DND-41 (cell line): ENCODE measurements around the gene INPP4A.
A peak's percentile ranks its signal among the peaks of the same experiment; 100 is the strongest.

Experiments
- ATAC-seq: fragments of 200-7000 bp; cut with Tn5 transposase; 3 replicates; pipeline ENCODE4 v1.9.1; 2021; ENCODE audit warnings: low read depth; ENCODE audit not compliant: insufficient read depth
- DNase-seq: peaks from one replicate; pipeline ENCODE4 v3.0.0-alpha.2; 2020
- H2AFZ ChIP-seq: 2 replicates; pipeline ENCODE4 v1.6.0; 2012; ENCODE audit warnings: low read depth, low read length
- H3K27ac ChIP-seq: 2 replicates; pipeline ENCODE4 v1.5.1; 2012; ENCODE audit warnings: low read length, inconsistent platforms
- H3K27me3 ChIP-seq: fragments of 200-600 bp; sonication (generic); 2 replicates; pipeline ENCODE4 v1.6.0; 2012; ENCODE audit warnings: low read length, mild to moderate bottlenecking, inconsistent platforms; ENCODE audit not compliant: insufficient read depth, poor library complexity
- H3K36me3 ChIP-seq: 2 replicates; pipeline ENCODE4 v1.5.1; 2012; ENCODE audit warnings: low read length, inconsistent platforms; ENCODE audit not compliant: insufficient read depth
- H3K4me1 ChIP-seq: 2 replicates; pipeline ENCODE4 v1.5.1; 2012; ENCODE audit warnings: mild to moderate bottlenecking, low read length; ENCODE audit not compliant: insufficient read depth
- H3K4me2 ChIP-seq: 2 replicates; pipeline ENCODE4 v1.6.0; 2012; ENCODE audit warnings: mild to moderate bottlenecking, moderate library complexity, low read length, inconsistent platforms; ENCODE audit not compliant: insufficient read depth
- H3K4me3 ChIP-seq, 2 experiments: fragments of 200-600 bp in 1 of 2; shearing (Covaris generic) in 1 of 2; 2 replicates each; pipeline ENCODE4 v1.5.1; 2012 to 2016; ENCODE audit warnings: inconsistent platforms in 2 of 2, low read length in 2 of 2, mild to moderate bottlenecking in 2 of 2, low read depth in 1 of 2, moderate library complexity in 1 of 2
- H3K79me2 ChIP-seq: 2 replicates; pipeline ENCODE4 v1.6.0; 2012; ENCODE audit warnings: low read length, inconsistent platforms; ENCODE audit not compliant: insufficient read depth
- H3K9ac ChIP-seq: 2 replicates; pipeline ENCODE4 v1.6.0; 2012; ENCODE audit warnings: low read depth, mild to moderate bottlenecking, inconsistent platforms, low read length, moderate library complexity
- H3K9me3 ChIP-seq: 2 replicates; pipeline ENCODE4 v1.5.1; 2012; ENCODE audit warnings: low read length, moderate library complexity, mild to moderate bottlenecking, inconsistent platforms; ENCODE audit not compliant: insufficient read depth, severe bottlenecking
- H4K20me1 ChIP-seq: 2 replicates; pipeline ENCODE4 v1.6.0; 2012; ENCODE audit warnings: low read length; ENCODE audit not compliant: insufficient read depth
- CTCF ChIP-seq: IDR thresholded peaks from 2 replicates; pipeline ENCODE4 v1.5.1; 2012; ENCODE audit warnings: borderline replicate concordance, low read length, moderate library complexity, mild to moderate bottlenecking; ENCODE audit not compliant: poor library complexity, severe bottlenecking; ENCODE audit errors: extremely low read depth
- EZH2 ChIP-seq: IDR thresholded peaks from 3 replicates; pipeline ENCODE4 v1.6.1; 2012; ENCODE audit warnings: borderline replicate concordance, low read depth, mild to moderate bottlenecking, moderate library complexity, low read length, inconsistent platforms; ENCODE audit not compliant: severe bottlenecking

Gene INPP4A

DNA sequence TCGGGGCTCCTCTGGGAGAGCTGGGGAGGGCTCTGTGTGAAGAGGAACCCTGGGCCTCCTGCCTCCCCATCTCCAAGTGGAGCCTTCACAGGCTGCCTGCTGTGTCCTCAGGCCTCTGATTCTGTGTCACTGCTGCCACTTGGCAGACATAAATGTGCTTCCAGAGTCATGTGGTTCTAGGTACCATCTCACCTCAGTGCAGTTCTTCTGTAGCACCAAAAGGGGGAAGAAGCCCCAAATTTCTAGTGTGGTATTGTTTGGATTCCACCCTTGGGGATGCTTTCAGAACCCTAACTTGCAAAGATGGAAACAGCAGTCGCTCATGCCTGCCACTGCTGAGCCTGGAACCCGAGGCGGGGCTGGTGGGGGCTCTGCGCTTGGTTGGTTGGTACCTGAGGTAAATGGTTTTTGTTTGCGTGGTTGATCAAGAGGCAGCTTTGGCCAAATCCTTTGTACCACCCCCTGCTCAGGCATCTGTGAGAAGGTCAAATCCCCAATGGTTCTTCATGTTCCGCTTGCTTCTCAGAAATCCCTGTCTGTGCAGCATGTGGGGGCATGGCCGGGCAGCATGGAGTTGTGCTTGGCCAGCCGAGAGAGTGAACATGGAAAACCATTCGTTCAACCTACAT, 136.1 kb downstream of the INPP4A start:
- H3K27me3 ChIP-seq = no peaks in the 10 kb centered on the region
- no peak for DNase-seq
- peaks cover 72% of the 10 kb centered on the region for H3K36me3 ChIP-seq
- no peak overlapping the region for H3K9ac ChIP-seq
- H3K9me3 ChIP-seq = no peaks in the 10 kb centered on the region
- no peak overlapping the region for H3K4me3 ChIP-seq
- no peaks in the 10 kb centered on the region for H4K20me1 ChIP-seq
- no peaks in the 10 kb centered on the region for H3K79me2 ChIP-seq
- H3K27ac ChIP-seq = no peak overlapping the region
- no peak overlapping the region for H2AFZ ChIP-seq
- ATAC-seq = no peak
- H3K4me2 ChIP-seq = no peak overlapping the region
- no peaks in the 10 kb centered on the region for H3K4me1 ChIP-seq
- no peak for TF ChIP-seq EZH2
- TF ChIP-seq CTCF = peak; percentile 16

DNA sequence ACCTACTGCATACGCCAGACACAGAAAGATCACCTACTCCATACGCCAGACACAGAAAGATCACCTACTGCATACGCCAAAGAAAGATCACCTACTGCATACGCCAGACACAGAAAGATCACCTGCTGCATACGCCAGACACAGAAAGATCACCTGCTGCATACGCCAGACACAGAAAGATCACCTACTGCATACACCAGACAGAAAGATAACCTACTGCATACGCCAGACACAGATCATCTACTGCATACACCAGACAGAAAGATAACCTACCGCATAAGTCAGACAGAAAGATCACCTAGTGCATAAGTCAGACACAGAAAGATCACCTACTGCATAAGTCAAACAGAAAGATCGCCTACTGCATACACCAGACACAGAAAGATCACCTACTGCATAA, 137.9 kb downstream of the INPP4A start:
- H3K4me1 ChIP-seq = no peaks in the 10 kb centered on the region
- H3K27ac ChIP-seq = no peak overlapping the region
- no peaks in the 10 kb centered on the region for H4K20me1 ChIP-seq
- no peaks in the 10 kb centered on the region for H3K27me3 ChIP-seq
- no peak overlapping the region for H3K4me3 ChIP-seq
- no peak for DNase-seq
- H3K79me2 ChIP-seq = no peaks in the 10 kb centered on the region
- no peaks in the 10 kb centered on the region for H3K9me3 ChIP-seq
- no peak overlapping the region for H3K9ac ChIP-seq
- H3K4me2 ChIP-seq = no peak overlapping the region
- H3K36me3 ChIP-seq = peaks cover 65% of the 10 kb centered on the region
- no peak for ATAC-seq
- H2AFZ ChIP-seq = no peak overlapping the region
- TF ChIP-seq CTCF (no peak), EZH2 (no peak)

DNA sequence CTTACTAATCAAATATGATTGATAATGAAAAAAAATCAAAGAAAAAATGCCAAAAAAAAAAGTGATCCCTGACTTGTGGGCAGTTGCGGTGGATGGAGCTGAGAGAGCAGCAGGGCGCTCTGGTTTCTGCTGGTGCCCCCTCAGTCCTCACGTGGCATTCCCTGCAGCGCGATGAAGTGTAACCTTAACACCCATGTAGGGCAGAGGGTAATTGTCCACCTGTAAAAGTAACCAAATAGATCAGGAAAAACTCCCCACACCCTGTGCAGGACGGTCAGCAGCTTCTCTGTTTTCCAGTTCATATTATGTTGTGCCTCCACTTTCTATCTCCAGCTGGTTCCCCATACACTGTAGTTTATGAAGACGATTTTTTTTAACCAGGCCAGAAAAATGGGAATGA, 138.6 kb downstream of the INPP4A start:
- ATAC-seq (no peak), DNase-seq (no peak)
- no peaks in the 10 kb centered on the region for H3K79me2 ChIP-seq
- no peak overlapping the region for H3K4me2 ChIP-seq
- peaks cover 58% of the 10 kb centered on the region for H3K36me3 ChIP-seq
- H3K4me3 ChIP-seq = no peak overlapping the region
- no peaks in the 10 kb centered on the region for H4K20me1 ChIP-seq
- no peaks in the 10 kb centered on the region for H3K27me3 ChIP-seq
- H3K9me3 ChIP-seq = no peaks in the 10 kb centered on the region
- H3K9ac ChIP-seq = no peak overlapping the region
- no peak overlapping the region for H3K27ac ChIP-seq
- H2AFZ ChIP-seq = no peak overlapping the region
- TF ChIP-seq EZH2 = no peak
- no peak for TF ChIP-seq CTCF
- no peaks in the 10 kb centered on the region for H3K4me1 ChIP-seq

DNA sequence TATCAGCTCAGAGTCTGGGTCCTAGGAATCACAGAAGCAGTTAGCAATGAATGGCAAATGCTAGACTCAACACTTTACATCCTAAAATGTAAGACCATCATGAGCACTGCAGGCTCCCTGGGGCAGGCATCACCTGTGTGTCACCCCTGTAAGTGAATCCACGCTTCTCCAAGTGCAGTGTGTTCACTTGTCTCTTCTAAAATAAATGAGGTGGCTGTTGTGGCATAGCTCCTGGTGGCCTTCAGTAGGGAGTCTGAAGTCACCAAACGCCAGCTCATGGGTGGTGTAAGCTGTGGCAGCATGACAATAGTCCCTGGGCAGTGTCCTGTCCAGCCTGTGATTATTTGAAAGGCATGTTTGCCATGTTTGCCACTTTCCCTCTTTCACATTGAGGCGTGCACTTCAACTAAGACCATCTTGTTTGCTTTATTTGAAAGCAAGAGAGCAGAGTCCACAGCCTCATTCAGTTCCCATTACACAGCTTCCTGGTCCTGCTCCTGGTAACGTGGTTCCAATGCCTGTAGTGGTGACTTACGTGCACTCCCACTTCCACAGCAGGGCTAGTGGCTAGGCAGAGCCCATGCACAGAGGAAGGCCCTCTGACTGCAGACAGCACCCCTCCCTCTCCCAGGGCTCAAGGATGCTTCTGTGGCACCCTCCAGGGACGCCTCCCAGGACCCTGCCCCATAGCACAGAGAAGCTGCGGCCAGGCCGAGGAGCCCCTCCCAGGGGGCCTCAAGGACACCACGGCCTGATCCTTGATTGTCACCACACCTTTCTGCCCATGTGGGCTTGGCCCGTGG, 139.4 kb downstream of the INPP4A start:
- no peak overlapping the region for H3K9ac ChIP-seq
- peaks cover 53% of the 10 kb centered on the region for H3K36me3 ChIP-seq
- peaks cover 4% of the 10 kb centered on the region for H3K4me1 ChIP-seq
- no peaks in the 10 kb centered on the region for H3K9me3 ChIP-seq
- DNase-seq = no peak
- no peak overlapping the region for H2AFZ ChIP-seq
- no peak overlapping the region for H3K4me2 ChIP-seq
- no peaks in the 10 kb centered on the region for H3K27me3 ChIP-seq
- H3K27ac ChIP-seq = no peak overlapping the region
- no peak overlapping the region for H3K4me3 ChIP-seq
- no peak for ATAC-seq
- no peaks in the 10 kb centered on the region for H3K79me2 ChIP-seq
- H4K20me1 ChIP-seq = no peaks in the 10 kb centered on the region
- no peak for TF ChIP-seq CTCF
- TF ChIP-seq EZH2 = no peak
